HepG2 (cell line): ENCODE measurements around the gene PHRF1.

Source experiments
- POLR2AphosphoS5 ChIP-seq: IDR thresholded peaks from 2 replicates; pipeline ENCODE4 v1.6.1; 2012; ENCODE audit warnings: low read depth, low read length
- TF ChIP-seq, protein P1 (sequence below): sonication (generic); formaldehyde crosslinking; IDR thresholded peaks from 2 replicates; pipeline ENCODE4 v1.5.0; 2020; ENCODE audit warnings: mild to moderate bottlenecking, missing genetic modification reagents, moderate library complexity

DNA sequence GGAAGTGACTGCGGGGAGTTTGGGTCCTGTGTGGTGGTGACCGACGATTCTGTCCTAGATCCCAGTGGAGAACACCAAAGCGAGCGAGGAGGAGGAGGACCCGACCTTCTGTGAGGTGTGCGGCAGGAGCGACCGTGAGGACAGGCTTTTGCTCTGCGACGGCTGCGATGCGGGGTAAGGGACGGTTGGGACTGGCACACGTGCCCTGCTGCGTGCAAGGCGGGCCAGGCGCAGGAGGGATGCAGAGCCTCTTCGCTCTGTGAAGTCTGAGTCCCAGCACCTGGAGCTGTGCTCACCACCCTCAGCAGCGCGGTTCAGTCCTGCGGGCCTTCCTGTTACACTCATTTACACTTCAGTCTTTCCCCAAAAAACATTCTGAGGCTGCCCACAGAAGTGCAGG is 16.2 kb downstream of the PHRF1 start:
- TF ChIP-seq POLR2AphosphoS5: no peak
- TF ChIP-seq, protein P1, sequence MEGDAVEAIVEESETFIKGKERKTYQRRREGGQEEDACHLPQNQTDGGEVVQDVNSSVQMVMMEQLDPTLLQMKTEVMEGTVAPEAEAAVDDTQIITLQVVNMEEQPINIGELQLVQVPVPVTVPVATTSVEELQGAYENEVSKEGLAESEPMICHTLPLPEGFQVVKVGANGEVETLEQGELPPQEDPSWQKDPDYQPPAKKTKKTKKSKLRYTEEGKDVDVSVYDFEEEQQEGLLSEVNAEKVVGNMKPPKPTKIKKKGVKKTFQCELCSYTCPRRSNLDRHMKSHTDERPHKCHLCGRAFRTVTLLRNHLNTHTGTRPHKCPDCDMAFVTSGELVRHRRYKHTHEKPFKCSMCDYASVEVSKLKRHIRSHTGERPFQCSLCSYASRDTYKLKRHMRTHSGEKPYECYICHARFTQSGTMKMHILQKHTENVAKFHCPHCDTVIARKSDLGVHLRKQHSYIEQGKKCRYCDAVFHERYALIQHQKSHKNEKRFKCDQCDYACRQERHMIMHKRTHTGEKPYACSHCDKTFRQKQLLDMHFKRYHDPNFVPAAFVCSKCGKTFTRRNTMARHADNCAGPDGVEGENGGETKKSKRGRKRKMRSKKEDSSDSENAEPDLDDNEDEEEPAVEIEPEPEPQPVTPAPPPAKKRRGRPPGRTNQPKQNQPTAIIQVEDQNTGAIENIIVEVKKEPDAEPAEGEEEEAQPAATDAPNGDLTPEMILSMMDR (CRISPR knock-in tag): no peak
